ENCODE data around the gene FYB2.

DNA sequence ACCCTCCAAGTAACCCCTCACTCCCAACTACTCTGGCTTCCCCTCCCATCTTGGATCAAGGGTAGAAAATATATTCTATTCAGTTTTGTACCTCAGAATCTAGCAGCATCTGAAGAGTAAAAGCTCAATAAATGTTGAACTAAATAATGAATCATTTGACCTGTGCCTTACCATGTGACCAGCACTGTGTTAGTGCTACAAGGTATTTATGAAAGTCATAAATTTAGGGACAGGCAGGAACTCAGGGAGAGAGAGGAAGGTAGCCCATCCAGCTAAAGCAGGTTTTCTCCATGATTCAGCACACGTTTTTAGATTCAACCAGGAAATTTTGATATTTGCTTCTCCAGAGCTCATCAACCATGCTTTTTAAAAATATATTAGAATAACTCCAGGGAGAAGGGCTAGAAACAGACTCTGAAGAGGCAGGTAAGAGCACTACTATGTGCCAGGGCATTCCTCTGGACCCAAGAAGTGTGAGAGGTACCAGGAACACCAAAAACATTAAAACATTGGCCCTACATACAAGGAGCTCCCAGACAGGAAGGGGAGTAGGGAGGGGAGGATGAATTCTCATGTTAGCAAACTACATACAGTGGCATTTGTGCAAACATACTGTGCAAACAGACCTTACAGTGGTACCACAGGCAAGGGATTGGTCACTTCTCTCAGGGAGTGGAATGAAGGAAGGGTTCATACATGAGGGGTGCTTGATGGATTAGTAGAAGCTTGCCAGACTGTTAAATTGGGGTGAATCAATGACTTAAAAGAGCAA lies 64.3 kb downstream of the FYB2 start:
- TF ChIP-seq, protein P1, sequence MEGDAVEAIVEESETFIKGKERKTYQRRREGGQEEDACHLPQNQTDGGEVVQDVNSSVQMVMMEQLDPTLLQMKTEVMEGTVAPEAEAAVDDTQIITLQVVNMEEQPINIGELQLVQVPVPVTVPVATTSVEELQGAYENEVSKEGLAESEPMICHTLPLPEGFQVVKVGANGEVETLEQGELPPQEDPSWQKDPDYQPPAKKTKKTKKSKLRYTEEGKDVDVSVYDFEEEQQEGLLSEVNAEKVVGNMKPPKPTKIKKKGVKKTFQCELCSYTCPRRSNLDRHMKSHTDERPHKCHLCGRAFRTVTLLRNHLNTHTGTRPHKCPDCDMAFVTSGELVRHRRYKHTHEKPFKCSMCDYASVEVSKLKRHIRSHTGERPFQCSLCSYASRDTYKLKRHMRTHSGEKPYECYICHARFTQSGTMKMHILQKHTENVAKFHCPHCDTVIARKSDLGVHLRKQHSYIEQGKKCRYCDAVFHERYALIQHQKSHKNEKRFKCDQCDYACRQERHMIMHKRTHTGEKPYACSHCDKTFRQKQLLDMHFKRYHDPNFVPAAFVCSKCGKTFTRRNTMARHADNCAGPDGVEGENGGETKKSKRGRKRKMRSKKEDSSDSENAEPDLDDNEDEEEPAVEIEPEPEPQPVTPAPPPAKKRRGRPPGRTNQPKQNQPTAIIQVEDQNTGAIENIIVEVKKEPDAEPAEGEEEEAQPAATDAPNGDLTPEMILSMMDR (IDR thresholded peaks at IDR 0.05 in 8 of 11, conservative IDR thresholded peaks at IDR 0.05 in 3 of 11): no peak
- no peak for TF ChIP-seq POLR2A (IDR thresholded peaks at IDR 0.05)

Data from spleen (tissue), 7 donors.